Measurements from ENCODE around the gene ARID2.

Gene ARID2

GRCh38 chr12:45729233-45730083 is at the start of gene ARID2:
Gene ARID2 (plus strand): TSS chr12:45729706. CDS start chr12:45729837, 131 bp downstream.
- no peaks in the 10 kb centered on the region for H3K9me3 Mint-ChIP-seq
- H3K4me3 Mint-ChIP-seq = peak within 1 kb of the TSS; percentile 99 to 100 (median 99)
- no peaks in the 10 kb centered on the region for H3K27me3 Mint-ChIP-seq (ENCODE audit: low read depth)
- peaks cover 27% of the 10 kb centered on the region for H3K4me1 Mint-ChIP-seq
- H3K27ac Mint-ChIP-seq = peak within 1 kb of the TSS; percentile 95 to 97 (median 97)
- no peak for TF ChIP-seq CTCF (IDR thresholded peaks at IDR 0.05; ENCODE audit: unreplicated experiment in 3 of 3)
- peaks cover 13% of the 10 kb centered on the region for H3K36me3 Mint-ChIP-seq (ENCODE audit: low read depth)

- no peaks in the 10 kb centered on the region for H3K27me3 Mint-ChIP-seq (ENCODE audit: low read depth)
- H3K4me1 Mint-ChIP-seq = no peaks in the 10 kb centered on the region
- H3K4me3 Mint-ChIP-seq = no peak overlapping the region
- no peaks in the 10 kb centered on the region for H3K36me3 Mint-ChIP-seq (ENCODE audit: low read depth)
- no peaks in the 10 kb centered on the region for H3K9me3 Mint-ChIP-seq
- TF ChIP-seq CTCF (IDR thresholded peaks at IDR 0.05; ENCODE audit: unreplicated experiment in 3 of 3) = no peak
- no peak overlapping the region for H3K27ac Mint-ChIP-seq
Measured at GRCh38 chr12:45680362-45680761, 49.1 kb upstream of the ARID2 start.

- Mint-ChIP-seq H3K27ac (no peak overlapping the region), H3K9me3 (no peaks in the 10 kb centered on the region), H3K27me3 (ENCODE audit: low read depth) (no peaks in the 10 kb centered on the region), H3K36me3 (ENCODE audit: low read depth) (no peaks in the 10 kb centered on the region), H3K4me1 (no peaks in the 10 kb centered on the region), H3K4me3 (no peak overlapping the region)
- no peak for TF ChIP-seq CTCF (IDR thresholded peaks at IDR 0.05; ENCODE audit: unreplicated experiment in 3 of 3)
Measured at GRCh38 chr12:45681465-45681864, 48.0 kb upstream of the ARID2 start.

- Mint-ChIP-seq H3K4me3 (no peak overlapping the region), H3K9me3 (no peaks in the 10 kb centered on the region), H3K36me3 (ENCODE audit: low read depth) (no peaks in the 10 kb centered on the region), H3K27ac (no peak overlapping the region), H3K27me3 (ENCODE audit: low read depth) (no peaks in the 10 kb centered on the region), H3K4me1 (no peaks in the 10 kb centered on the region)
- no peak for TF ChIP-seq CTCF (IDR thresholded peaks at IDR 0.05; ENCODE audit: unreplicated experiment in 3 of 3)
Measured at GRCh38 chr12:45685680-45686079, 43.8 kb upstream of the ARID2 start.

GRCh38 chr12:45687081-45688015 is 42.2 kb upstream of the ARID2 start:
- TF ChIP-seq CTCF (IDR thresholded peaks at IDR 0.05; ENCODE audit: unreplicated experiment in 3 of 3) = no peak
- H3K4me3 Mint-ChIP-seq = no peak overlapping the region
- H3K27ac Mint-ChIP-seq = no peak overlapping the region
- no peaks in the 10 kb centered on the region for H3K36me3 Mint-ChIP-seq (ENCODE audit: low read depth)
- no peaks in the 10 kb centered on the region for H3K4me1 Mint-ChIP-seq
- H3K27me3 Mint-ChIP-seq (ENCODE audit: low read depth) = no peaks in the 10 kb centered on the region
- no peaks in the 10 kb centered on the region for H3K9me3 Mint-ChIP-seq

Measured in nephron (organoid).